MM.1S (cell line): ENCODE data around the gene SEC24D.

Experiments used
- DNase-seq: peaks from one replicate; pipeline ENCODE4 v3.0.0-alpha.2; 2015
- H2AFZ ChIP-seq: fragments of 300-600 bp; sonication (generic); 2 replicates; pipeline ENCODE4 v1.6.0; 2016; ENCODE audit warnings: antibody characterized with exemption, low read length
- H3F3A ChIP-seq: fragments of 300-600 bp; sonication (generic); 2 replicates; pipeline ENCODE4 v1.6.1; 2016; ENCODE audit warnings: mild to moderate bottlenecking, antibody characterized with exemption, low read length, moderate library complexity, mixed read lengths; ENCODE audit not compliant: insufficient read depth
- H3K27ac ChIP-seq: fragments of 300-600 bp; sonication (generic); 2 replicates; pipeline ENCODE4 v1.5.1; 2016; ENCODE audit warnings: mild to moderate bottlenecking, low read length
- H3K27me3 ChIP-seq: fragments of 300-600 bp; sonication (generic); replicated peaks from 2 replicates; pipeline ENCODE4 v1.6.0; 2016; ENCODE audit warnings: low read length; ENCODE audit not compliant: insufficient read depth
- H3K36me3 ChIP-seq: fragments of 300-600 bp; sonication (generic); replicated peaks from 2 replicates; pipeline ENCODE4 v1.6.1; 2016; ENCODE audit warnings: mild to moderate bottlenecking, low read length, mixed read lengths; ENCODE audit not compliant: insufficient read depth
- H3K4me1 ChIP-seq: fragments of 300-600 bp; sonication (generic); 2 replicates; pipeline ENCODE4 v1.6.1; 2016; ENCODE audit warnings: low read length, mixed read lengths
- H3K4me2 ChIP-seq: fragments of 300-600 bp; sonication (generic); 2 replicates; pipeline ENCODE4 v1.6.0; 2016; ENCODE audit warnings: low read depth, low read length
- H3K4me3 ChIP-seq: fragments of 300-600 bp; sonication (generic); 2 replicates; pipeline ENCODE4 v1.5.1; 2016; ENCODE audit warnings: low read length, mixed read lengths
- H3K79me2 ChIP-seq: fragments of 300-600 bp; sonication (generic); 2 replicates; pipeline ENCODE4 v1.6.1; 2016; ENCODE audit warnings: mixed run types, low read length, mixed read lengths
- H3K9ac ChIP-seq: fragments of 300-600 bp; sonication (generic); 2 replicates; pipeline ENCODE4 v1.6.1; 2016; ENCODE audit warnings: low read length, mixed read lengths
- H3K9me2 ChIP-seq: fragments of 300-600 bp; sonication (generic); replicated peaks from 2 replicates; pipeline ENCODE4 v1.6.1; 2016; ENCODE audit warnings: mild to moderate bottlenecking, low read length, mixed read lengths; ENCODE audit not compliant: insufficient read depth
- H3K9me3 ChIP-seq: fragments of 300-600 bp; sonication (generic); replicated peaks from 2 replicates; pipeline ENCODE4 v1.6.1; 2016; ENCODE audit warnings: mild to moderate bottlenecking, low read length, mixed read lengths; ENCODE audit not compliant: insufficient read depth
- H4K20me1 ChIP-seq: fragments of 300-600 bp; sonication (generic); 2 replicates; pipeline ENCODE4 v1.6.1; 2016; ENCODE audit warnings: mild to moderate bottlenecking, low read length, moderate library complexity, mixed read lengths; ENCODE audit not compliant: insufficient read depth
- EZH2 ChIP-seq: fragments of 300-600 bp; sonication (generic); optimal IDR thresholded peaks from 2 replicates; pipeline ENCODE3; 2017; ENCODE audit warnings: low read depth, mild to moderate bottlenecking, antibody characterized with exemption, low read length, mixed read lengths
- EZH2phosphoT487 ChIP-seq: fragments of 300-600 bp; sonication (generic); IDR thresholded peaks from 2 replicates; pipeline ENCODE4 v1.6.1; 2018; ENCODE audit warnings: antibody characterized with exemption, low read length
- TF ChIP-seq, protein P1 (sequence below): fragments of 300-600 bp; sonication (generic); IDR thresholded peaks from 2 replicates; pipeline ENCODE4 v1.5.1; 2016; ENCODE audit warnings: antibody characterized with exemption, low read length, mixed read lengths

Gene SEC24D

DNA sequence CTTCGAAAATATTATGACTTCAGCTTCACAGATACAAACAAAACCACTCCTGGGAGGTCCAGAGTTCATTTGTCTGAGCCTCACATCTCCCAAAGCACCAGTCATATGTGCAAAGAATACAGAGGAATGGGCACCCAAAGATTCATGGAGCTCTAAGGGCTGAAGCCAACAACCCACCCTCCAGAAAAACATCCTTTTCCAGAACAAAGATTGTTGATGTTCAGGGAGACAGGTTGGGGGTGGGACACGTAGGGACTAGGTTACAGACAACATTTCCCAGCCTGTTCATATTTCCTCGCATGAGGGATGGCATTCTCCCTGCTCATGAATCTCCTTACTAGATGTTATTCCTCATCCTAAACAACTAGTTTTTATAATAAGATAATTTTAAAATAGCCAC is 79.5 kb downstream of the SEC24D start:
- H3K79me2 ChIP-seq, result peaks cover 28% of the 10 kb centered on the region
- H3K4me3 ChIP-seq, result no peak overlapping the region
- H3K9me2 ChIP-seq, result no peaks in the 10 kb centered on the region
- peaks cover 22% of the 10 kb centered on the region for H3K4me1 ChIP-seq
- no peak overlapping the region for H3K4me2 ChIP-seq
- H4K20me1 ChIP-seq, result no peaks in the 10 kb centered on the region
- H2AFZ ChIP-seq, result no peak overlapping the region
- H3K27ac ChIP-seq, result no peak overlapping the region
- DNase-seq, result no peak
- H3K9ac ChIP-seq, result no peak overlapping the region
- no peak for TF ChIP-seq EZH2phosphoT487
- TF ChIP-seq, protein P1, sequence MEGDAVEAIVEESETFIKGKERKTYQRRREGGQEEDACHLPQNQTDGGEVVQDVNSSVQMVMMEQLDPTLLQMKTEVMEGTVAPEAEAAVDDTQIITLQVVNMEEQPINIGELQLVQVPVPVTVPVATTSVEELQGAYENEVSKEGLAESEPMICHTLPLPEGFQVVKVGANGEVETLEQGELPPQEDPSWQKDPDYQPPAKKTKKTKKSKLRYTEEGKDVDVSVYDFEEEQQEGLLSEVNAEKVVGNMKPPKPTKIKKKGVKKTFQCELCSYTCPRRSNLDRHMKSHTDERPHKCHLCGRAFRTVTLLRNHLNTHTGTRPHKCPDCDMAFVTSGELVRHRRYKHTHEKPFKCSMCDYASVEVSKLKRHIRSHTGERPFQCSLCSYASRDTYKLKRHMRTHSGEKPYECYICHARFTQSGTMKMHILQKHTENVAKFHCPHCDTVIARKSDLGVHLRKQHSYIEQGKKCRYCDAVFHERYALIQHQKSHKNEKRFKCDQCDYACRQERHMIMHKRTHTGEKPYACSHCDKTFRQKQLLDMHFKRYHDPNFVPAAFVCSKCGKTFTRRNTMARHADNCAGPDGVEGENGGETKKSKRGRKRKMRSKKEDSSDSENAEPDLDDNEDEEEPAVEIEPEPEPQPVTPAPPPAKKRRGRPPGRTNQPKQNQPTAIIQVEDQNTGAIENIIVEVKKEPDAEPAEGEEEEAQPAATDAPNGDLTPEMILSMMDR, result no peak
- no peak for TF ChIP-seq EZH2
- peaks cover 19% of the 10 kb centered on the region for H3F3A ChIP-seq
- no peaks in the 10 kb centered on the region for H3K27me3 ChIP-seq
- no peaks in the 10 kb centered on the region for H3K9me3 ChIP-seq
- peaks cover 11% of the 10 kb centered on the region; the same call in 1 of the 2 replicates for H3K36me3 ChIP-seq

DNA sequence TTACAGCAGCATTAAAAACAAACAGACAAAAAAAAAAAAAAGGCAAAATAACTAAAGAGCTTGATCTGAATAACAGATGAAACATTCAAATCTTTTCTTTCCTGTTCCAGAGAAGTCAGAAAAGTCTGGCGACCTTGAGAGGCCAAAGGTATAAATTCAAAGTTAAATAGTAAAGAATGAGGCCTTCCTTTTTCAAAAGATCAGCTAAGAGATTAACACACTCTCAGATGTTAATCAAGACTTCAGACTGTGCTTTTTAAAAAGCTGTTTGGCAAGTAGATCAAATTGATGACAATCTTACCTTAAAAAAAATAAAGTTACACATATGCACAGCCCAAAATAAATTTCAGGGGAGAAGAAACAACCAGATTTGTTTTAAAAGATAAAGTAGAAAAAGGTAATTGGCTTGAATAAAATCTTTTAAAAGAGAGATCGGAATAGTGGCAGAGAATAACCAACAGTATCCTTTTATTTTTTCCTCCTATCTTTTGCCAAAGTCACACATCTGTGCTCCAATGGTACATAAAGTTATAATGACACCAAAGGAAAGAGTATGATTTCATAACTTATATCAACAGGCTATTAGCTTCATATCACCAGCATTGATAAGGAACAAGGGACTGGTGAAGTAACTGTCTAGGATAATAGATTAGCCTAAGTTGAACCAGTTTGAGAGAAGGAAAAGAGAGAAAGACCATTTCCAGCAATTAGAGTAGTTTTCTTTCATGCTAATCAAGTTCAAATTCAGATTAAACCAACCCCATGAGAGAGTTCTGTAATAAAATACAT is 80.3 kb downstream of the SEC24D start:
- H3K9me2 ChIP-seq, result no peaks in the 10 kb centered on the region
- DNase-seq, result no peak
- peaks cover 28% of the 10 kb centered on the region for H3K79me2 ChIP-seq
- no peak overlapping the region for H3K9ac ChIP-seq
- no peak overlapping the region for H3K27ac ChIP-seq
- no peaks in the 10 kb centered on the region for H3K27me3 ChIP-seq
- peaks cover 11% of the 10 kb centered on the region; the same call in 1 of the 2 replicates for H3K36me3 ChIP-seq
- no peak overlapping the region for H3K4me3 ChIP-seq
- no peak overlapping the region for H2AFZ ChIP-seq
- no peak for TF ChIP-seq EZH2
- TF ChIP-seq, protein P1, result no peak
- no peak for TF ChIP-seq EZH2phosphoT487
- no peaks in the 10 kb centered on the region for H3K9me3 ChIP-seq
- no peaks in the 10 kb centered on the region for H4K20me1 ChIP-seq
- H3K4me2 ChIP-seq, result no peak overlapping the region
- peaks cover 17% of the 10 kb centered on the region for H3K4me1 ChIP-seq
- H3F3A ChIP-seq, result peaks cover 12% of the 10 kb centered on the region

DNA sequence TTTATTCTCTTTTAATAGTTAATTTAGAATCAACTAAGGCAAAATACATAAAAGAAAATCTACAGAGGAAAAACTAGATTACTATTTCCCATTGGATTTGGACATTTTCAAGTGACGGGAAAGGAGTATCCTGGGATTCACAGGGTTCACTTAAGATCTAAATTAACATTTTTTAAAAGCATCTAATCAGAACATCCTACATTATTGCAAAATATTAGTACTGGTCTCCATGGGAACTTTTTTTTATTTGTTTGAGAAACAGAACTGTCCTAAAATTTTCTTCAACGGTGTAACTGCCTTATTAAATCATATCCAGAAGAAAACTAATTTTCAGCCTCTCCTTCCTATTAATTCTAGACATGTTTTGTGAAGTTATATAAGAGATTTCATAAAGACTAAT is 81.0 kb downstream of the SEC24D start:
- no peak overlapping the region for H3K27ac ChIP-seq
- no peak overlapping the region for H3K4me2 ChIP-seq
- H3K9ac ChIP-seq, result no peak overlapping the region
- no peaks in the 10 kb centered on the region for H3K9me3 ChIP-seq
- H3F3A ChIP-seq, result peaks cover 4% of the 10 kb centered on the region
- peaks cover 3% of the 10 kb centered on the region; the same call in 1 of the 2 replicates for H4K20me1 ChIP-seq
- peaks cover 27% of the 10 kb centered on the region for H3K79me2 ChIP-seq
- no peak overlapping the region for H2AFZ ChIP-seq
- no peak for DNase-seq
- H3K4me1 ChIP-seq, result peaks cover 13% of the 10 kb centered on the region
- H3K4me3 ChIP-seq, result no peak overlapping the region
- TF ChIP-seq EZH2phosphoT487, result no peak
- H3K9me2 ChIP-seq, result no peaks in the 10 kb centered on the region
- H3K27me3 ChIP-seq, result no peaks in the 10 kb centered on the region
- H3K36me3 ChIP-seq, result peaks cover 11% of the 10 kb centered on the region; the same call in 1 of the 2 replicates

DNA sequence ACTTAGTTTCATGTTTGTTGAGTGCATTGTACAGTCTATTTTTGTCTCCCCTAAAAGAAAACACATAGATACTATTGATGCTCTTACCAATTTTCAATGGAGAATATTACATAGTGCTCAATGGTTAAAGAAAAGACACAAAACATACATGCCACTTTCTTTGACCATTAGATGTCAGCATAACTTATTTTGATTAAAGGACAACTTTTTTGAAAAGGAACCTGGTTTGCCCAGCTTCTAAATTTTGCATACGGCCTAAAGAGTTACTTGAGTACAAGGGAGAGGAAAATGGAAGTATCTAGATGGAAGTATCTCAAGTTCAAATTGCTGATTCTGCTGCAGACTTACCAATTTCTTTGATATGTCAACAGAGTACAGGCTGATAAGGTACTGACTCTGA is 82.2 kb downstream of the SEC24D start:
- TF ChIP-seq, protein P1, result no peak; the same call in 1 of the 2 replicates
- TF ChIP-seq EZH2phosphoT487, result no peak
- no peak for TF ChIP-seq EZH2
- Histone ChIP-seq H3K9me2 (no peaks in the 10 kb centered on the region), H3K9ac (no peak overlapping the region), H3K27me3 (no peaks in the 10 kb centered on the region), H4K20me1 (peaks cover 3% of the 10 kb centered on the region; the same call in 1 of the 2 replicates), H3K27ac (no peak overlapping the region), H3F3A (no peaks in the 10 kb centered on the region), H3K79me2 (peaks cover 15% of the 10 kb centered on the region; the same call in 1 of the 2 replicates), H3K4me1 (peaks cover under 1% of the 10 kb centered on the region), H3K9me3 (no peaks in the 10 kb centered on the region), H3K4me3 (no peak overlapping the region), H3K36me3 (peaks cover 11% of the 10 kb centered on the region; the same call in 1 of the 2 replicates), H2AFZ (no peak overlapping the region), H3K4me2 (no peak overlapping the region)
- no peak for DNase-seq
